A549 (cell line): Measurements from ENCODE around the gene IRF1. TPM values are rescaled to one million over a fixed set of nuclear protein-coding genes. Genes with fewer than 3 reads are reported as not detected.
A peak's percentile ranks its signal among the peaks of the same experiment; 100 is the strongest.

Experiments used
- ATAC-seq, 2 experiments: fragments of 200-7000 bp in 1 of 2; fragments of >200 bp in 1 of 2; cut with Nextera tagmentation in 1 of 2; cut with Tn5 transposase in 1 of 2; 3 replicates each; pipeline versions ENCODE4 v1.8.0 to v1.9.1; 2018 to 2020; ENCODE audit warnings: mild to moderate bottlenecking in 1 of 2, moderate library complexity in 1 of 2
- CTCF ChIA-PET: fragments of 300-600 bp; sonication (Branson Sonifier 250); formaldehyde crosslinking; extraction: SDS; loops from one replicate; lab custom pipeline; 2021; ENCODE audit warnings: antibody characterized with exemption, inconsistent platforms; lab: Yijun Ruan, JAX
- POLR2A ChIA-PET: fragments of 350-600 bp; formaldehyde crosslinking; extraction: SDS; loops from one replicate; lab custom pipeline; 2021; ENCODE audit warnings: antibody characterized with exemption, inconsistent platforms; lab: Yijun Ruan, JAX
- DNase-seq, 2 experiments: peaks; one replicate each; pipeline versions ENCODE4 v3.0.0 to v3.0.0-alpha.2; 2011 to 2016; ENCODE audit warnings: low read depth in 1 of 2, low spot score in 1 of 2
- FAIRE-seq: peaks from 2 replicates; lab custom pipeline; 2011; peaks lifted over from hg19 to GRCh38; lab: Jason Lieb, UNC
- H3K27ac ChIP-seq, 2 experiments: fragments of >200 bp; sonication (Bioruptor Twin); formaldehyde crosslinking; 3 replicates each; pipeline ENCODE4 v1.5.1; 2016 to 2017
- H3K4me1 ChIP-seq: fragments of >200 bp; sonication (Bioruptor Twin); formaldehyde crosslinking; 3 replicates; pipeline ENCODE4 v1.6.1; 2016
- H3K4me2 ChIP-seq: fragments of >200 bp; sonication (Bioruptor Twin); formaldehyde crosslinking; 3 replicates; pipeline ENCODE4 v1.6.1; 2016
- H3K4me3 ChIP-seq: fragments of >200 bp; sonication (Bioruptor Twin); formaldehyde crosslinking; 3 replicates; pipeline ENCODE4 v1.5.1; 2016
- H3K9me3 ChIP-seq: fragments of >200 bp; sonication (Bioruptor Twin); formaldehyde crosslinking; 3 replicates; pipeline ENCODE4 v1.6.1; 2016
- CHD4 ChIP-seq: fragments of 200-600 bp; sonication (generic); IDR thresholded peaks from 2 replicates; pipeline ENCODE4 v1.6.1; 2016; ENCODE audit warnings: antibody characterized with exemption, mild to moderate bottlenecking, borderline replicate concordance
- ESRRA ChIP-seq: fragments of 150-350 bp; IDR thresholded peaks from 2 replicates; pipeline ENCODE4 v1.6.1; 2014; ENCODE audit warnings: mild to moderate bottlenecking, low read length, borderline replicate concordance
- HOXB13 ChIP-seq: fragments of 250-450 bp; sonication (Bioruptor Pico); IDR thresholded peaks from 2 replicates; pipeline ENCODE4 v1.5.0; 2020; ENCODE audit warnings: low read depth, mild to moderate bottlenecking, moderate library complexity
- JUNB ChIP-seq: fragments of >200 bp; sonication (Bioruptor Twin); formaldehyde crosslinking; IDR thresholded peaks from 2 replicates; pipeline ENCODE4 v1.6.1; 2016
- MAZ ChIP-seq: fragments of 150-350 bp; IDR thresholded peaks from 2 replicates; pipeline ENCODE4 v1.6.1; 2014; ENCODE audit warnings: antibody characterized with exemption, low read depth, low read length, borderline replicate concordance
- NFE2L2 ChIP-seq: fragments of 150-350 bp; conservative IDR thresholded peaks from 2 replicates; pipeline ENCODE4 v1.6.1; 2014; ENCODE audit warnings: low read length
- PHF8 ChIP-seq: fragments of 200-600 bp; sonication (generic); IDR thresholded peaks from 2 replicates; pipeline ENCODE4 v1.6.1; 2016; ENCODE audit warnings: low read depth, mild to moderate bottlenecking, antibody characterized with exemption, moderate library complexity, borderline replicate concordance
- POLR2A ChIP-seq: IDR thresholded peaks from 2 replicates; pipeline ENCODE4 v1.6.1; 2012; ENCODE audit warnings: mild to moderate bottlenecking, low read length
- POLR2AphosphoS2 ChIP-seq: conservative IDR thresholded peaks from 2 replicates; pipeline ENCODE4 v1.6.1; 2012; ENCODE audit warnings: low read length, improper control_type of control experiment, inconsistent platforms
- RAD21 ChIP-seq, 2 experiments: fragments of >200 bp in 1 of 2; sonication (Bioruptor Twin) in 1 of 2; formaldehyde crosslinking in 1 of 2; IDR thresholded peaks in 1 of 2; conservative IDR thresholded peaks in 1 of 2; 2 replicates in 1 of 2; 3 replicates in 1 of 2; pipeline ENCODE4 v1.6.1; 2012 to 2018; ENCODE audit warnings: inconsistent platforms in 1 of 2
- RFX5 ChIP-seq: fragments of 450-650 bp; IDR thresholded peaks from 2 replicates; pipeline ENCODE4 v1.7.1; 2014; ENCODE audit warnings: antibody characterized with exemption, mild to moderate bottlenecking, moderate library complexity
- RNF2 ChIP-seq: fragments of 200-600 bp; sonication (generic); IDR thresholded peaks from 2 replicates; pipeline ENCODE4 v1.6.1; 2016; ENCODE audit warnings: low read depth, mild to moderate bottlenecking, antibody characterized with exemption, moderate library complexity, borderline replicate concordance
- SMC3 ChIP-seq: fragments of >200 bp; sonication (Bioruptor Twin); formaldehyde crosslinking; IDR thresholded peaks from 3 replicates; pipeline ENCODE4 v1.6.1; 2018; ENCODE audit warnings: inconsistent platforms
- TFCP2L1 ChIP-seq: fragments of 250-450 bp; sonication (Bioruptor Pico); IDR thresholded peaks from 2 replicates; pipeline ENCODE4 v1.5.0; 2021; ENCODE audit warnings: mild to moderate bottlenecking
- ZSCAN20 ChIP-seq: fragments of 250-450 bp; sonication (Bioruptor Pico); IDR thresholded peaks from 2 replicates; pipeline ENCODE4 v1.8.0; 2022; ENCODE audit warnings: mild to moderate bottlenecking, moderate library complexity
- whole genome bisulfite sequencing: methylation state at CpG from one replicate; pipeline ENCODE4 v1.1.6; 2017; ENCODE audit errors: missing lambda C conversion rate; 5-methylcytosine and 5-hydroxymethylcytosine counted together
- polyA plus RNA-seq, 4 experiments: library from polyadenylated mRNA; depleted of rRNA in 3 of 4; stranded (reverse); fragments of >200 nt; fragmentation: RNase III in 1 of 4; extraction: RNeasy Plus Mini Kit Qiagen cat#74134 plus additional on column Dnase treatment in 1 of 4; gene quantifications; 2 replicates in 3 of 4; 3 replicates in 1 of 4; pipeline ENCODE4 v1.2.3, GENCODE V29; 2011 to 2017
- TF ChIP-seq, protein P1 (sequence below): fragments of 150-350 bp; IDR thresholded peaks from 2 replicates; pipeline ENCODE4 v1.6.1; 2014; ENCODE audit warnings: low read depth, mild to moderate bottlenecking, low read length
- TF ChIP-seq, protein P2 (sequence below): fragments of >200 bp; sonication (Bioruptor Twin); formaldehyde crosslinking; IDR thresholded peaks from 2 replicates; pipeline ENCODE4 v1.6.1; 2016
- TF ChIP-seq, protein P3 (sequence below): fragments of >200 bp; sonication (Bioruptor Twin); formaldehyde crosslinking; IDR thresholded peaks from 3 replicates; pipeline ENCODE4 v1.6.1; 2016
- TF ChIP-seq, protein P4 (sequence below): fragments of 450-650 bp; IDR thresholded peaks from 2 replicates; pipeline ENCODE4 v1.6.1; 2014; ENCODE audit warnings: antibody characterized with exemption
- TF ChIP-seq, protein P5 (sequence below): fragments of 250-450 bp; sonication (Bioruptor Pico); IDR thresholded peaks from 2 replicates; pipeline ENCODE4 v1.5.0; 2021; ENCODE audit warnings: mild to moderate bottlenecking, moderate library complexity, borderline replicate concordance

Gene IRF1
- polyA plus RNA-seq, 2 of the 4 experiments (the other 2 are of a cell fraction) = 10.9 to 13.3 TPM

DNA sequence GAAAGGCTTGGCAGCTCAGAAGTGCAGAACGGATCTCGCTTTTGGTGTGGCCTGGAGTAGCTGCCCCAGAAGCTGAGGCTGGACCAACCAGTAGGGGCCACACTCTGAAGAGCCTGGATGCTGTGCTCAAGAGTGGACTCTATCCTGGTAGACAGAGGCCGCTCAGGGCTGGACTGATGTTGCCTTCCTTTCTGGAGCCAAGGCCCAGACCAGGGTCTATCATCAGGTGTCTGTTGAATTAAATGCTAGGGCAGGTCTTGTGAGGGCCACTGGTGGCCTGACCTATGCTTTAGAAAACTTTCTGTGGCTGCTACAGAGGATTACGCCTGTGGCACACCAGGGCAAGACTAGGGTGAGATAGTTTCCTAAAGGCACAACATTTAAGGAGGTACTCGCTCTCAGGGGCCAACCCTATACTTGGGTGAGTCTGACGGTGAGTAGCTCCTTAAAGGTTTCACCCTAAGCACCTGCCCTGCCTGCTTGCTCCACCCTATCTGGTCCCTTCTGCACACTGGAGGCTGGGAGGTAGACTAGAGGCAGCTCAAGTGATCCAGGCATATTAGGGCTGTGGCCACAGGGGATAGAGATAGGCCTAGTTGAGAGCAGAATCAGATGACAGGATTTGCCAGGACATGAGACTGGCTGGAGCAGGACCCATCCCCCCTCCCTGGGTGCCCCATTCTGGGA lies 9.8 kb upstream of the IRF1 start:
- POLR2A ChIA-PET = interaction anchor here (1.3 to 1.5 kb wide), 2 partner anchors 10 to 112 kb away, joined by 3 to 6 read pairs; partner anchors contain the start of gene IRF1
- TF ChIP-seq, protein P1, sequence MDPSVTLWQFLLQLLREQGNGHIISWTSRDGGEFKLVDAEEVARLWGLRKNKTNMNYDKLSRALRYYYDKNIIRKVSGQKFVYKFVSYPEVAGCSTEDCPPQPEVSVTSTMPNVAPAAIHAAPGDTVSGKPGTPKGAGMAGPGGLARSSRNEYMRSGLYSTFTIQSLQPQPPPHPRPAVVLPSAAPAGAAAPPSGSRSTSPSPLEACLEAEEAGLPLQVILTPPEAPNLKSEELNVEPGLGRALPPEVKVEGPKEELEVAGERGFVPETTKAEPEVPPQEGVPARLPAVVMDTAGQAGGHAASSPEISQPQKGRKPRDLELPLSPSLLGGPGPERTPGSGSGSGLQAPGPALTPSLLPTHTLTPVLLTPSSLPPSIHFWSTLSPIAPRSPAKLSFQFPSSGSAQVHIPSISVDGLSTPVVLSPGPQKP = no peak
- TF ChIP-seq, protein P2, sequence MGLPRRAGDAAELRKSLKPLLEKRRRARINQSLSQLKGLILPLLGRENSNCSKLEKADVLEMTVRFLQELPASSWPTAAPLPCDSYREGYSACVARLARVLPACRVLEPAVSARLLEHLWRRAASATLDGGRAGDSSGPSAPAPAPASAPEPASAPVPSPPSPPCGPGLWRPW = no peak
- TF ChIP-seq PHF8 (no peak), SMC3 (no peak), MAZ (no peak), ESRRA (no peak), JUNB (no peak), CHD4 (no peak), ZSCAN20 (CRISPR knock-in tag) (no peak), TFCP2L1 (CRISPR knock-in tag) (no peak), HOXB13 (CRISPR knock-in tag) (no peak), NFE2L2 (no peak), POLR2AphosphoS2 (no peak), RAD21 (conservative IDR thresholded peaks at IDR 0.05 in 1 of 2, IDR thresholded peaks at IDR 0.05 in 1 of 2) (no peak), RFX5 (no peak), RNF2 (no peak), POLR2A (no peak)
- TF ChIP-seq, protein P3, sequence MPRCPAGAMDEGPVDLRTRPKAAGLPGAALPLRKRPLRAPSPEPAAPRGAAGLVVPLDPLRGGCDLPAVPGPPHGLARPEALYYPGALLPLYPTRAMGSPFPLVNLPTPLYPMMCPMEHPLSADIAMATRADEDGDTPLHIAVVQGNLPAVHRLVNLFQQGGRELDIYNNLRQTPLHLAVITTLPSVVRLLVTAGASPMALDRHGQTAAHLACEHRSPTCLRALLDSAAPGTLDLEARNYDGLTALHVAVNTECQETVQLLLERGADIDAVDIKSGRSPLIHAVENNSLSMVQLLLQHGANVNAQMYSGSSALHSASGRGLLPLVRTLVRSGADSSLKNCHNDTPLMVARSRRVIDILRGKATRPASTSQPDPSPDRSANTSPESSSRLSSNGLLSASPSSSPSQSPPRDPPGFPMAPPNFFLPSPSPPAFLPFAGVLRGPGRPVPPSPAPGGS = no peak
- TF ChIP-seq, protein P4, sequence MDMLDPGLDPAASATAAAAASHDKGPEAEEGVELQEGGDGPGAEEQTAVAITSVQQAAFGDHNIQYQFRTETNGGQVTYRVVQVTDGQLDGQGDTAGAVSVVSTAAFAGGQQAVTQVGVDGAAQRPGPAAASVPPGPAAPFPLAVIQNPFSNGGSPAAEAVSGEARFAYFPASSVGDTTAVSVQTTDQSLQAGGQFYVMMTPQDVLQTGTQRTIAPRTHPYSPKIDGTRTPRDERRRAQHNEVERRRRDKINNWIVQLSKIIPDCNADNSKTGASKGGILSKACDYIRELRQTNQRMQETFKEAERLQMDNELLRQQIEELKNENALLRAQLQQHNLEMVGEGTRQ = no peak
- TF ChIP-seq, protein P5, sequence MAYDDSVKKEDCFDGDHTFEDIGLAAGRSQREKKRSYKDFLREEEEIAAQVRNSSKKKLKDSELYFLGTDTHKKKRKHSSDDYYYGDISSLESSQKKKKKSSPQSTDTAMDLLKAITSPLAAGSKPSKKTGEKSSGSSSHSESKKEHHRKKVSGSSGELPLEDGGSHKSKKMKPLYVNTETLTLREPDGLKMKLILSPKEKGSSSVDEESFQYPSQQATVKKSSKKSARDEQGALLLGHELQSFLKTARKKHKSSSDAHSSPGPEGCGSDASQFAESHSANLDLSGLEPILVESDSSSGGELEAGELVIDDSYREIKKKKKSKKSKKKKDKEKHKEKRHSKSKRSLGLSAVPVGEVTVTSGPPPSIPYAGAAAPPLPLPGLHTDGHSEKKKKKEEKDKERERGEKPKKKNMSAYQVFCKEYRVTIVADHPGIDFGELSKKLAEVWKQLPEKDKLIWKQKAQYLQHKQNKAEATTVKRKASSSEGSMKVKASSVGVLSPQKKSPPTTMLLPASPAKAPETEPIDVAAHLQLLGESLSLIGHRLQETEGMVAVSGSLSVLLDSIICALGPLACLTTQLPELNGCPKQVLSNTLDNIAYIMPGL (CRISPR knock-in tag) = no peak
- Histone ChIP-seq H3K9me3 (no peaks in the 10 kb centered on the region), H3K27ac (peak overlapping the region; percentile 37 to 97; a peak in 4 of 6 replicates), H3K4me3 (no peak overlapping the region), H3K4me2 (no peak overlapping the region), H3K4me1 (peaks cover 36% of the 10 kb centered on the region)
- FAIRE-seq (no peak), ATAC-seq (no peak), DNase-seq (no peak)
- WGBS = 88% methylated on average over 6 of the region's 6 CpGs
- CTCF ChIA-PET = interaction anchor here (0.7 to 12.9 kb wide), 32 partner anchors 9 to 383 kb away, joined by 3 to 217 read pairs (median 6); partner anchors contain the start of genes IRF1 and SLC22A5
